ENCODE results near the gene KTN1.

Gene KTN1

DNA sequence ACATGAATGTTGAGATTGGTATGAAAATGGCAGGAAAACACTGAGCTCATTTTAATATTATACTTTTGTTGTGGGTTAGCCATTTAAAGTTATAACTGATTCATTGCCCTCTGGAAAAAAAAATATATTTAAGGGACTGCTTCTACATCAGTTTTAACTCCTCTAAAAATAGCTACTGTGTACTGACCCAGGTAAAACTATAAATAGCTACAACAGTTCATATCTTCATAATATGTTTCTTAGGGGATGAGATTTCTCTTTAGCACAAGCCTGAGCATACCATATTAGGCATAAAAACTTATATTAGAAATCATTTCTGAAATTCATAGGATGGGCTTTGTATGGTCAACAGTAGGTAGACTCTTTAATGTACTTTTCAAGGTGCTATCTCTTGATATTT, 81.0 kb downstream of the KTN1 start:
- no peak overlapping the region for H2AFZ ChIP-seq (ENCODE audit: low read depth, low read length)
- H3K9me3 ChIP-seq (ENCODE audit: insufficient read depth, low read length, severe bottlenecking) = no peaks in the 10 kb centered on the region
- peaks cover 70% of the 10 kb centered on the region for H3K36me3 ChIP-seq (ENCODE audit: insufficient read depth, low read length)
- no peaks in the 10 kb centered on the region for H3K4me1 ChIP-seq (ENCODE audit: insufficient read depth, low read length)
- H4K20me1 ChIP-seq (ENCODE audit: insufficient read depth, low read length) = no peaks in the 10 kb centered on the region
- no peak for ATAC-seq (ENCODE audit: insufficient read depth, low read depth)
- H3K4me3 ChIP-seq (ENCODE audit: low read depth in 1 of 2, low read length in 2 of 2) = no peak overlapping the region
- H3K27me3 ChIP-seq (ENCODE audit: insufficient read depth, low read length, poor library complexity) = no peaks in the 10 kb centered on the region
- no peak for DNase-seq
- H3K4me2 ChIP-seq (ENCODE audit: insufficient read depth, low read length) = no peak overlapping the region
- H3K27ac ChIP-seq (ENCODE audit: low read length) = no peak overlapping the region
- H3K9ac ChIP-seq (ENCODE audit: low read depth, low read length) = no peak overlapping the region
- no peaks in the 10 kb centered on the region for H3K79me2 ChIP-seq (ENCODE audit: insufficient read depth, low read length)
- no peak for TF ChIP-seq EZH2 (IDR thresholded peaks at IDR 0.05; ENCODE audit: borderline replicate concordance, low read depth, low read length, severe bottlenecking)
- TF ChIP-seq, protein P1, sequence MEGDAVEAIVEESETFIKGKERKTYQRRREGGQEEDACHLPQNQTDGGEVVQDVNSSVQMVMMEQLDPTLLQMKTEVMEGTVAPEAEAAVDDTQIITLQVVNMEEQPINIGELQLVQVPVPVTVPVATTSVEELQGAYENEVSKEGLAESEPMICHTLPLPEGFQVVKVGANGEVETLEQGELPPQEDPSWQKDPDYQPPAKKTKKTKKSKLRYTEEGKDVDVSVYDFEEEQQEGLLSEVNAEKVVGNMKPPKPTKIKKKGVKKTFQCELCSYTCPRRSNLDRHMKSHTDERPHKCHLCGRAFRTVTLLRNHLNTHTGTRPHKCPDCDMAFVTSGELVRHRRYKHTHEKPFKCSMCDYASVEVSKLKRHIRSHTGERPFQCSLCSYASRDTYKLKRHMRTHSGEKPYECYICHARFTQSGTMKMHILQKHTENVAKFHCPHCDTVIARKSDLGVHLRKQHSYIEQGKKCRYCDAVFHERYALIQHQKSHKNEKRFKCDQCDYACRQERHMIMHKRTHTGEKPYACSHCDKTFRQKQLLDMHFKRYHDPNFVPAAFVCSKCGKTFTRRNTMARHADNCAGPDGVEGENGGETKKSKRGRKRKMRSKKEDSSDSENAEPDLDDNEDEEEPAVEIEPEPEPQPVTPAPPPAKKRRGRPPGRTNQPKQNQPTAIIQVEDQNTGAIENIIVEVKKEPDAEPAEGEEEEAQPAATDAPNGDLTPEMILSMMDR (IDR thresholded peaks at IDR 0.05; ENCODE audit: borderline replicate concordance, extremely low read depth, low read length, poor library complexity, severe bottlenecking) = no peak

DNA sequence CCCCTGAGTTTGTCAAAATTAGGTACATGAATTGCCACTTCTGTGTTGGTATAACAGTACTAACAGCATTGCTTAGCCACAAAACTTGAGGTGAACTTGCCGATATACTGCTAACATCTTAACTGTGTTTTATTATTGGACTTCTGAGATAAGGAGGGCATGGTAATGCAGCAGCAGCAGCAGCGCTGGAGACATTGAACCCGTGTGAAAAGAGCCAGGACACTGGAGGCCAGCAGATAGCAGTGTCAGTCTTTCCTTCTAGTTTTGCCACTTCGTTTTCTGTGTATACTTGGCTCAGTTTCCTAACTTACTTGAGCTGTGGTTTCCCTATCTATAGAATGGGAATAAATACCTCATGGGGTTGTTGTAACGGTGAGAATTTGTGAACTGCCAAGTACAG, 82.7 kb downstream of the KTN1 start:
- ATAC-seq (ENCODE audit: insufficient read depth, low read depth) = no peak
- Histone ChIP-seq H3K27ac (ENCODE audit: low read length) (no peak overlapping the region), H3K36me3 (ENCODE audit: insufficient read depth, low read length) (peaks cover 57% of the 10 kb centered on the region), H3K4me1 (ENCODE audit: insufficient read depth, low read length) (no peaks in the 10 kb centered on the region), H3K9ac (ENCODE audit: low read depth, low read length) (no peak overlapping the region), H3K4me2 (ENCODE audit: insufficient read depth, low read length) (no peak overlapping the region), H3K9me3 (ENCODE audit: insufficient read depth, low read length, severe bottlenecking) (no peaks in the 10 kb centered on the region), H3K27me3 (ENCODE audit: insufficient read depth, low read length, poor library complexity) (no peaks in the 10 kb centered on the region), H3K4me3 (ENCODE audit: low read depth in 1 of 2, low read length in 2 of 2) (no peak overlapping the region), H4K20me1 (ENCODE audit: insufficient read depth, low read length) (no peaks in the 10 kb centered on the region), H3K79me2 (ENCODE audit: insufficient read depth, low read length) (no peaks in the 10 kb centered on the region), H2AFZ (ENCODE audit: low read depth, low read length) (no peak overlapping the region)
- DNase-seq = no peak
- TF ChIP-seq, protein P1 (IDR thresholded peaks at IDR 0.05; ENCODE audit: borderline replicate concordance, extremely low read depth, low read length, poor library complexity, severe bottlenecking) = no peak
- no peak for TF ChIP-seq EZH2 (IDR thresholded peaks at IDR 0.05; ENCODE audit: borderline replicate concordance, low read depth, low read length, severe bottlenecking)

DNA sequence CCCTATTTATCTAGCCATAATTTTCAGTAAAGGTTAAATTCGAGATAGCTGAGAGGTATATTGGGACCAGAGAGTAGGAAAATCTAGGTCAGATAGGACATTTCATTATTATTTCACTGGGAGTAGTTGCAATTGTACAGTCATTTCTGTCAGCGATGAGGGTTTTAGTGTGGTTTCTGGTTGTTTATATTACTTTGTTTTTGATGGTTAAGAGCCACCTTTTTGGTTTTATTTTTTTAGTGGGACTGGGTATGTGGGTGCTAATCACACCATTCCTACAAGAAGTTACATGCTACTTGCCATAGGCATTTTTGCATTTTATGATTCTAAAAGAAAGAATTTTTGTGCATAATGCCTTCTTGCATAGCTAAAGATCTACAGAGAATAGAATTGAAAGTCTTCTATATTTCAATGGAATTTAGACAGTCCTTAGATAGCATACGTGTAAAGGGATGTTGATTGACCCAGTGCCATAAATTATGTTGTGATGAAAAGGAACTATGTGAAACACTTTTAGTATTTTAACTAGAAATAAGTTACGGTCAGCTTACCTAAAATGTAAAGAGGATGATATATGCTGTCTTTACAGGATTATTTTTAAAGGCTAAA, 85.2 kb downstream of the KTN1 start:
- H3K4me1 ChIP-seq (ENCODE audit: insufficient read depth, low read length) = no peaks in the 10 kb centered on the region
- TF ChIP-seq, protein P1 (IDR thresholded peaks at IDR 0.05; ENCODE audit: borderline replicate concordance, extremely low read depth, low read length, poor library complexity, severe bottlenecking) = no peak
- no peak for TF ChIP-seq EZH2 (IDR thresholded peaks at IDR 0.05; ENCODE audit: borderline replicate concordance, low read depth, low read length, severe bottlenecking)
- H3K9ac ChIP-seq (ENCODE audit: low read depth, low read length) = no peak overlapping the region
- no peak overlapping the region for H3K4me3 ChIP-seq (ENCODE audit: low read depth in 1 of 2, low read length in 2 of 2)
- H2AFZ ChIP-seq (ENCODE audit: low read depth, low read length) = no peak overlapping the region
- DNase-seq (no peak), ATAC-seq (ENCODE audit: insufficient read depth, low read depth) (no peak)
- no peaks in the 10 kb centered on the region for H3K27me3 ChIP-seq (ENCODE audit: insufficient read depth, low read length, poor library complexity)
- no peaks in the 10 kb centered on the region for H3K9me3 ChIP-seq (ENCODE audit: insufficient read depth, low read length, severe bottlenecking)
- H3K27ac ChIP-seq (ENCODE audit: low read length) = no peak overlapping the region
- peaks cover 47% of the 10 kb centered on the region for H3K36me3 ChIP-seq (ENCODE audit: insufficient read depth, low read length)
- H4K20me1 ChIP-seq (ENCODE audit: insufficient read depth, low read length) = no peaks in the 10 kb centered on the region
- no peaks in the 10 kb centered on the region for H3K79me2 ChIP-seq (ENCODE audit: insufficient read depth, low read length)
- H3K4me2 ChIP-seq (ENCODE audit: insufficient read depth, low read length) = no peak overlapping the region
